ENCODE data around the gene RPS6KA6.
"Not testable (repeated sequence)": the region's sequence is repeated elsewhere in the genome, so short reads cannot be mapped to it uniquely, and the experiment has no call there.

The RPS6KA6 gene

DNA sequence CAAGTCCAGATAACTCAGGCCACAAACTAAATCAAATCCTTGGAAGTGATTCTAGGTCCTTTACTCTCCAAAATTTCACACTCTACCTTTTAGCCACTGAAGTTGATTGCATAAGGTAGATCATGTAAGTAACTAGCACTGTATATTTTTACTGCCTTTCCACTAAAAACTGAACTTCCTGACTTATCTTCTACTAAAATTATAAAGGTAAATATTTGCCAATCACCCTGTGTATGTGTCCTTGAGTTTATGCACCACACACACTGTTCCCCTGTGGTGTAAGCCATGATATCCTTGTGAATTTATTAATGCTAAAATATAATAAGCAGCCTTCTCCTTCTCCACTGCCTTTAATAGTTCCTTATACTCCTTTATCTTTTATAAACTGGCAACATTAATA is 25.6 kb downstream of the RPS6KA6 start:
- DNase-seq (ENCODE audit: low read depth), result no peak

DNA sequence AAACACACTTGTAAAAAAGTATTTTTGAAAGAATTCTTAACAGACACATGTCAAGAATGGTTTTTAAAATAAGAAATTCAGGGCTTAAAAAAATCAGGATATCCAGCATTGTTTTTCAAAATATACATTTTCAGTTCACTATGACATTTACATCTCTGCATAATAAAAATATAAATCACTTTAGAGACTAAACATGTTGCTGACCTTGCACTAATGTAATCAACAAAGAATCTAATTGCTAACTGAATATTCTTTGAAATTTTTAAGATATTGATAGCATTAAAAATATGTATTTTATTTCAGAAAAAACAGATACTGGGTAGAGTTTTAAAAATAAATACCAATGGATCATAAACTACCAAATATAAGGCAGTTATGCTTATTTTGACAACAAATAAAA is 26.4 kb downstream of the RPS6KA6 start:
- DNase-seq (ENCODE audit: low read depth), result no peak

DNA sequence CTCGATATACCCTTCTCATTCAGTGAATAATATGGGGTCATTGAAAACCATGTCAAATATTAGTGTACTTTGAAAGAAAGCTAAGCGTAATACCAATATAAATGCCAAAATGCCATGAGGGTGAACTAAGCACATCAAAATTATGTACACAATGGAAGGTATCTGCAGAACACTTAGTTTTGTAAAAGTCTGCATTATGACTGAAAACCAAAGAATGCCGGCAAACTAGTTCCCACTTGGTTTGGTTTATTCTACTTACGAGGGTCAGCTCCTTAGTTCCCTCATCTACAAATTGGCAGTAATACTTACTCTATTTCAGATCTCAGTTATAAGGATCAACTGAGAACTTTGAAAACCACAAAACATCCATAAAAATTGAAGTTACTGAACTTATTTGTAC is 27.3 kb downstream of the RPS6KA6 start:
- DNase-seq (ENCODE audit: low read depth), result no peak

DNA sequence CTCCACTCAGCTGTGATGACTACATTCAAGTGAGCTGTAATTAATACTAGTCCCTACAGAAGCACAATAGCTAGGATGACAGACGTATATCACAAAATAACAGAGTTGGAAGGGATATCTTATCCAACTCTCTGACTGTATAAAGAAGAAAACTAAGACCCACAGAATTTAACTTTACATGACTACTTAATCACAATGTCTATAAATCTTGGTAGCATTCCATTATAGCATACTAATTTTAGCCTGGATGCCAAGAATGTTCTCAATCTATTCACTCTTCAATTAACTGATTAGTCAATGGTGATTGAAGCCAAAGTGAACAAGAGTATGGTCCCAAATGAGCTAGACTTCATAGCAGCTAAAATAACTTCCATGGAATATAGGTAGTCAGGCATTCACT is 31.2 kb downstream of the RPS6KA6 start:
- DNase-seq (ENCODE audit: low read depth), result no peak

DNA sequence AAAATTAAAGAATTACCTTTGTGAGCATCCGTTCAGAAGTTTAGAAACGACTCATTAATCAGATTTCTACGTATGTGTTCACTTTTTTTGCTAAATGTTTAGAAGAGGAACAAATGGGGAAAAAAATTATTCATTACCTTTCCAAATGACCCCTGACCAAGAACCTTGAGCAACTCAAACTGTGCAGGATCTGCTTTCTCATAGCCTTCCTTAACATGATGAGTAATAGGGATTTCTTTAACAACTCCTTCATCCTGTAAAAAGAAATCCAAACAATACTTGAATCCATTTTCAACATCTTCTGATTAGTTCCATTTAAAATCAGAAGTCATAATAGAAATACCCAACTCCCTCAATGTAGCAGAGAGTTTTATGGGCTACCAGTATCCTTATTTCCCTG is 32.1 kb downstream of the RPS6KA6 start:
- DNase-seq (ENCODE audit: low read depth), result no peak

DNA sequence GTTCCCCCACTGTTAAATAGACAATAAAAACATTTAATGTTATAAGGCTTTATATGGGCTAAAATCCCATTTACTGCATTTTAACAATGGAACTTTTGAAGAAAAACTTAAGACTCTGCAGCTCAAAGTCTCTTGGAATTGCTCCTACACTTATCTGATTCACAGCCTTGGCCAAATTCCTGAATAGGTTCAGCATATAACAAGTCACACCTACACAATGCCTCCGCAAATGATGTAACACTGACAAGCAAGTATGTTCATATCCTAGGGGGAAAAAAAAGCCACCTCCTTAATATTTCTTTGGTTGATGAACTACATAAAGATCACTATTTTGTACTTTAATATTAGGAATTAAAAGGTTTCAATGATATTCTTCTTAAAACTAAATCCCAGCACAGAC is 34.5 kb downstream of the RPS6KA6 start:
- no peak for DNase-seq (ENCODE audit: low read depth)

DNA sequence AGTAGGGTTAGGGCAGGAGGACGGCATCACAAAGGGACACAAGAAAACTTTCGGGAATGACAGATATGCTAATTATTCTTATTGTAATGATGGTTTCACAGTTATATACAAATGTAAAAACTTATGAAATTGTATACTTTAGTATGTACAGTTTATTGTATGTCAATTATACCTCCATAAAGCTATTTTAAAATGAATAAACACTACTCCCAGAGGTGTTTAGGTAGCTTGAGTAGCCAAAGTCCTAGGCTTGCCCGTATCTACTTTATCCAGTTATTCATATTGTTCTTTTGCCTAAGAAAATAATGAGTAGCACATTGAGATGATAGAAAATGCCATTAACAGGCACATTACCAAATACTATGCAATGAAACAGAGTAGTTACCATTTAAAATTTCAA is 43.0 kb downstream of the RPS6KA6 start:
- no peak for DNase-seq (ENCODE audit: low read depth)

DNA sequence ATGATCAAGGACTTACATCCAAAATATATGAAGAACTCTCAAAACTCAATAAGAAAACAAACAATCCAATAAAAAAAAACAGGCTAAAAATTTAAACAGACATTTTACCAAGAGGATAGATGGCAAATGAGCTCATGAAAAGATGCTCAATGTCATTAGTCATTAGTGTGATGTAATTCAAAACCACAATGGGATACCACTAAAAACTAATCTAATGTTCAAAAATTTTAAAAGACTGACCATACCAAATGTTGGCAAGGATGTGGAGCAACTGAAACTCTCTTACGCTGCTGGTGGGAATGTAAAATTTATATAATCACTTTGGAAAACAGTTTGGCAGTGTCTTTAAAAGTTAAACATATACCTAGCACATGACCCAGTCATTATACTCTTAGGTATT is 43.7 kb downstream of the RPS6KA6 start:
- no peak for DNase-seq (ENCODE audit: low read depth)

DNA sequence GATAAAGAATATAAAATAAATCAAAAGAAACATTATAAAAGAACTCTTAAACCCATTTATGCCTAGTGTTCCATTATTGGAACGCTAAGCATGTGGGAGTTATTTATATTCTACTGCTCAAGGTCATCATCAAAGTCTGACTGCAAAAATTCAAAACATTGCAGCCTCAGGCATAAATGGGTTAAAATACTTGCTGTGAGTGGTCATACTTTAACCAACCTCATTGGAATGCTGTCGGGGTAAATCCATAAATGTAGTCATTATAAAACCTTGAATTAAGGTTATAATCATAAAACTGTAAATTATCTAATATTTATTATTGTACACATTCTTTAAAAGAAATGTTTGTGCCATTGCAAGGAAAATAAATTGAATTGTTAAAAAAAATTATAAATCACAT is 55.0 kb downstream of the RPS6KA6 start:
- DNase-seq (ENCODE audit: low read depth), result no peak

DNA sequence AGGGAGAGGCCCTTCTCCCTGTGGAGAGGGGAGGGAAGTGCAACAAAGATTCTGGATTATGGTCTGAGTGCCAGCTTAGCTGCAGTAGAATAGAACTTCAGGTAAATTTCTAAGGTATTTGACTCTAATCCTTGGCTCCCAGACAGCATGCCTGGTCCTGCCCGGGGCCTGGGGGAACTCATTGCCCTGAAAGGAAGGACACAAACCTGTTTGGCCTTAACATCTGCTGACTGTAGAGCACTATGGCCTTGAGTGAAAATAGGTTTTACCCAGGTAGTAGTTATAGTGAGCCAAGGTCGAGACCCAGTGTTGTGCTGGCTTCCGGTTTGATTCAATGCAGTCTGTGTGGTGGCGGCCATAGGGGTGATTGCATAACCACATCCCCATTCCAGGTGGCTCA is 64.4 kb downstream of the RPS6KA6 start:
- DNase-seq (ENCODE audit: low read depth), result no peak

DNA sequence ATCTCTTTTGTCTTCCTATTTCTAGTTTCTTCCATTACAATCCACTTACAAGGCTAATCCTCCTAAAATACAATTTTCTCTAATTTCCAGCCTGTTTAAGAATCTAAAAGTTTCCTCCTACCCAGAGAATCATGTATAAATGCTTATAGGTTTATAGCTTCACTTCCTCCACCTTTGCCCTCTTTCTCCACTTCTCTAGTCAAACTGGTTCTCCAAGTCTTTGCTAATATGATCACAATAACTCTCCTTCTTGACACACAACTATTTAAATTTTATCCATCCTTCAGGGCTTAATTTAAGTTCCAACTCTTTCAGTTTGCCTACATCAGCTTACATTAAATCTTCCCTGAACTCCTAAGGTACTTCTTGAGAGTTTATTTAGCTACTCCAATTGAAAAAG is 69.2 kb downstream of the RPS6KA6 start:
- DNase-seq (ENCODE audit: low read depth), result no peak

DNA sequence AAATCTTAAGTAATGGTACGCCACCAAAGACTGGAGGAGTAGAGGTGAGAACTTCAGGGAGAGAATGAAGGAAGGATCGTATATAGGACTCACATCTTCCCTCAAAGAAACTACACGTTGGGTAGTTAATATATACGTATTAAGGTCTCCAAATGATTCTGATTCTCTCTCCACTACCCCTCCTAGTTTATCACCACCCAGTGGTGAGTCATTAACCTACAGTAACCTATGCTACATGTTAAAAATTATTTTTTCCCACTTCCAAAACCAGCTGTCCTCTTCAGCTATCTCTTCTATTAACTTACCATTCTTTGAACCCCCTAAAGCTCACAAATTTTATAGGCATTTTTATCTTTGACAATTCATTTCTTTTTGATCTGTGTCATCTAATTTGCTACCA is 69.7 kb downstream of the RPS6KA6 start:
- DNase-seq (ENCODE audit: low read depth), result no peak

DNA sequence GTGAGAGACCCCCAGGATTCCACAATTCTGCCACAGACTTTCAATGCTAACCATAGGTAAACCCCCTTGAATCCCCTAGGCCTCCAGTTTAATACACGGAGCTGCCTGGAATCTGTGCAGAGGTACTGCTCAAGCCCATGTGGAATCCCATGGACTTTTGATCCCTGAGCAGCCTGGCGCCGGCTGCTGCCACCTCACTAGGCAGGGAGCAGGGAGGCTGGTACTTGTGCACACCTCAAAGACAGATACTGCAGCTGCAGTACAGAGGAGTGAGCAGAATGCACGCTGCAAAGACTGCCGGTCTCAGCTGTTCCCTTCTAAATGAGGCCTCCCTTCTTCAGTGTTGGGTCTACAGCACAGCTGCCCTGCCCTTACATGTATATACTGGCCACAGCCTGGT is 79.4 kb downstream of the RPS6KA6 start:
- DNase-seq (ENCODE audit: low read depth), result no peak

DNA sequence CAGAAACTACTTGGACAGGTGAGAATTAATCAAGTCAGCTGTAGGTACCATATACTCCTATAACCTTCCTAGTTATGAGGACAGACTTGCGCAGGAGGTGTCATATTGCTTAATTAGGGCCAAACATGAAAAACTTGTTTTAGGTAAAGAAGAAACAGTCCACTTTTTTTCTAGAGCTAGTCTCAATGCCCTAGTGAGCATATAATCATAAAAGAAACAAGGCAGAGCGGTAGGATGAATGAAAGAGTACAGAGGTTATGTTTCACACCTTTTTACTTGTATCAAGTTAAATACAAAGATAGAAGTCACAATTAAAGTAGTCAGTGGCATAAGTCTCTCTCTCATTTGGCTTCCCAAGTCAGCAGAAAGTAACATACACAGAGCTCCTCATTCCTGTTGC is 88.9 kb downstream of the RPS6KA6 start:
- DNase-seq (ENCODE audit: low read depth), result no peak

DNA sequence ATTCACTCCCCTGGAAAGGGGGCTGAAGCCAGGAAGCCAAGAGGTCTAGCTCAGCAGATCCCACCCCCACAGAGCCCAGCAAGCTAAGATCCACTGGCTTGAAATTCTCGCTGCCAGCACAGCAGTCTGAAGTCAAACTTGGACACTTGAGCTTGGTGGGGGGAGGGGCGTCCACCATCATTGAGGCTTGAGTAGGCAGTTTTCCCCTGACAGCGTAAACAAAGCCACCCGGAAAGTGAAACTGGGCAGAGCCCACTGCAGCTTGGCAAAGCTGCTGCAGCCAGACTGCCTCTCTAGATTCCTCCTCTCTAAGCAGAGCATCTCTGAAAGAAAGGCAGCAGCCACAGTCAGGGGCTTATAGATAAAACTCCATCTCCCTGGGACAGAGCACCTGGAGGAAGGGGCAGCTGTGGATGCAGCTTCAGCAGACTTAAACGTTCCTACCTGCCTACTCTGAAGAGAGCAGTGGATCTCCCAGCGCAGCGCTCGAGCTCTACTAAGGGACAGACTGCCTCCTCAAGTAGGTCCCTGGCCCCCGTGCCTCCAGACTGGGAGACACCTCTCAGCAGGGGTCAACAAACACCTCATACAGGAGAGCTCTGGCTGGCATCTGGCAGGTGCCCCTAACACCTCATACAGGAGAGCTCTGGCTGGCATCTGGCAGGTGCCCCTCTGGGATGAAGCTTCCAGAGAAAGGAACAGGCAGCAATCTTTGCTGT is 108.4 kb downstream of the RPS6KA6 start:
- DNase-seq (ENCODE audit: low read depth), result not testable (repeated sequence)

DNA sequence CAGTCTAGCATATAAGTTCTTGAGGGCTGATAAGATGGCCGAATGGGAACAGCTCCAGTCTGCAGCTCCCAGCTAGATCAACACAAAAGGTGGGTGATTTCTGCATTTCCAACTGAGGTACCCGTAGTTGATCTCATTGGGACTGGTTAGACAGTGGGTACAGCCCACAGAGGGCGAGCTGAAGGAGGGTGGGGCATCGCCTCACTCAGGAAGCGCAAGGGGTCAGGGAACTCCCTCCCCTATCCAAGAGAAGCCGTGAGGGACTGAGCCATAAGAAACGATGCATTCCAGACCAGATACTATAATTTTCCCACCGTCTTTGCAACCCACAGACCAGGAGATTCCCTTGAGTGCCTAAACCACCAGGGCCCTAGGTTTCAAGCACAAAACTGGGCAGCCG is 109.0 kb downstream of the RPS6KA6 start:
- DNase-seq (ENCODE audit: low read depth), result no peak

DNA sequence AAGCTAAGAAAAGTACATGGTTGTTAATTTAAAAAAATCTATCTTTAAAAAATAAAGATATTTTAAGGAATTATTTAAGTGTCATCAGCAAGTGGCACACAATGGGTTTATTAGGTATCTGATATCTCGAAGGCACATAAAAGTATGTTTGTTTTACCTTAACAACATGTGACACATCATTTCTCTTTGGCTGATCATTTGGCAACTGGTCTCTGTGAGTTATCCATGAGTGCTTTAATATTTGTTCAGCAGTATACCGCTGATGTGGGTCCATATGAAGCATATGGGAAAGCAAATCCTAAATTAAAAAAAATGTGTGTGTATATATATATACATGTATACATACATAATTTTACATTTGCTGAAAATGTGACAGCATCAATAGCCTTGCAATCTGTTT is 123.2 kb downstream of the RPS6KA6 start:
- no peak for DNase-seq (ENCODE audit: low read depth)

DNA sequence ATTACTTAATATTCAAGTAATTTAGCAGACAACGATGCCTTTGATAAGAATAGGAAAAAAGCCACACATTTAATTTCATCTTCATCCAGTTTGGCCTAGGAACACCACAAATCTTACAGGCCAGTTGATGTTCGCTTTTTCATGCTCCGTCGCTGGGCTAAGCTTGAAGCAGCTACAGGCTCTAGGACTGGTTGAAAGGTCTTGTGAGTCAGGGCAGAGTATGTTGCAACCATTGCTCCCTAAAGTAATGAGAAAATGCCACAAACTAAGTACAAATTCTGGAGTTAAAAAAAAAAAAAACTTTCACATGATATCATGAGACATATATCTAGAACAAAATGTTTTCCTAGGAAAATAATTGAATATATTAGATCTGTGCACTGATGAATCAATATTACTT is 123.8 kb downstream of the RPS6KA6 start:
- DNase-seq (ENCODE audit: low read depth), result no peak

DNA sequence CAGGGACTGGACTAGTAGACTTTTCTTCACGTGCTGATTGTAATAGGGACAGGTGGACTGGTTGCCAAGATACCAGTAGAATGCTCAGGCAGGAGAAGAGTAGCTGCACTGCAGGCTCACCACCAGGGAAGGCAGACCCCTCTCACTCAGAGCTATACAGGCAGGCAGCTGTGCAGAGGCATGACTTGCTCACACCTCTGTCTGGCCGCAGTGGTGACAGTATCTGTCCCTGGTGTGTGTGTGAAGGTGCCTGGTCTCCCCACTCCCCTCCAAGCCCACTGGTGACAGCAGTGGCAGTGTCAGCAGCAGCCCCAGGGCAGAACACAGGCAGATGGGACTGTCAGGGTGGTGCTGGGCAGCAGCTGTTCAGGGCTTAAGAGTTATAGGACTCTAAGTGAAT is 140.7 kb downstream of the RPS6KA6 start:
- no peak for DNase-seq (ENCODE audit: low read depth)

DNA sequence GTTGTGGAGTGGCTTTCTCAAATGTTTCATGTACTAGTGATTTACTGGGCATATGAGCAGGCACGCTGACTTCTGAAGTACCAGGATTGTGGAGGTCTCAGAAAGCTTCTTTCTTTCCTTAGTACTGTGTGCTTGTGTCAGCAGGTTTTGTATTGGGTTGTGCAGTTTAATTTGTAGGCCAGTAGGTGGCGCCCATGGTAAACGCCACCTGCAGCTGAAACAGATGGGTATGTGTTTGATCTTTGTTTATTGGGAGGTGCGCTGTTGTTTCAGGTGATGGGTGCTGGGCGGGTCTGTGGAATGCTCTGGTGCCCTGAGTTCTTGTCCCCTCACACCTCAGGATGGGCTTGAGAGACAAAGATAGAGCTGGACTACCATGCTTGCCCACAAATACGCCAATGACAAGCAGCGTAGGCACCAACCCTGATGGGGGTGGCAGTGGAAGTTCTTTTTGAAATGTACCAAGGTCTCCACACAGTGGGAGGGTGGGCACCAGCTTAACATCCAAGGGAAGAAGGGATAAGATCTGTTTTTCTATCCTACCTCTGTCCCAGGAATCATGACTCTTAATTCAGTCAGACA is 141.5 kb downstream of the RPS6KA6 start:
- DNase-seq (ENCODE audit: low read depth), result no peak

DNA sequence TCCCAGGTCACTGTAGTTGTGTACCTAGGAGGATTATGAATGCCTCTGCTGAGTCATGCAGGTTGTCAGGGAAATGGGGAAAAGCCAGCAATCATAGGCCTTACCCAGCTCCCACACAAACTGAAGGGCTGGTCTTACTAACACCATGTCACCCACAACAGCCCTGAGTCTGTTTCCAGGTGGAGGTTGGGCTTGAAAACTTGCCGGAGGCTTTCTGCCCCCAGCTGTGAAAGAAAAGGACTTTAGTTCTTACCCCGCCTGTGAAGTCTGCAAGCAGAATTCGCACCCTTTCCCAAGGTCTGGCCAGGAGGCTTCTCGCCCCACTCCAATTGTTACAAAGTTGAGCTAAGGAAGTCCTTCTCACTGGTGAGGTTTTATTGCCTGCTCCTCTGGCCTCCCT is 143.9 kb downstream of the RPS6KA6 start:
- DNase-seq (ENCODE audit: low read depth), result no peak
